Esophagus squamous epithelium (tissue), 4 donors: Measurements from ENCODE around the gene PFKL.

Experiments used
- POLR2A ChIP-seq, 4 donors: fragments of 450-650 bp; IDR thresholded peaks; one replicate each; pipeline ENCODE4 v1.6.1; 2017; ENCODE audit warnings: antibody characterized with exemption in 4 of 4, mild to moderate bottlenecking in 4 of 4, moderate library complexity in 3 of 4
- TF ChIP-seq, protein P1 (sequence below), 6 experiments: fragments of 450-650 bp in 4 of 6; fragments of 200-600 bp in 2 of 6; sonication (generic) in 2 of 6; IDR thresholded peaks; one replicate each; pipeline ENCODE4 v1.5.1; 2016 to 2019; ENCODE audit warnings: antibody characterized with exemption in 6 of 6, mild to moderate bottlenecking in 4 of 6, moderate library complexity in 4 of 6

DNA sequence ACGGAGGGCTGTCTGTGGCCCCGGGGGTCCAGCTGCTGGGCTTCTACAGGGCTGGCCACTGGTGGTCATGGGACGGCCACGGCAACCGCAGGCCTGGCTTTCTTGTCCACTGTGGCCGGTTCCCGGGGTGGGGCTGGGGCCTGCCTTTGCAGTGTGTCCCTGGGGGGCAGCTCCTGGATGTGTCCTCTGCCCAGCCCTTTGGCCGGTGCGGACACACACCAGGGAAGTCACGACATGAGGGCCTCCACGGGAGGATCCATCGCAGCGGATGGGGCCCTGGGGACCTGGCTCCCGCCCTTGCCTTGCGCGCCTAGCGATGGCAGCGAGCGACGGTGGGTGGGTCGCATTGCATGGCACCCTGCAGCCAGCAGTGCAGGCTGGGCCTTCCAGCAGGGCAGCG lies 18.0 kb downstream of the PFKL start:
- TF ChIP-seq, protein P1, sequence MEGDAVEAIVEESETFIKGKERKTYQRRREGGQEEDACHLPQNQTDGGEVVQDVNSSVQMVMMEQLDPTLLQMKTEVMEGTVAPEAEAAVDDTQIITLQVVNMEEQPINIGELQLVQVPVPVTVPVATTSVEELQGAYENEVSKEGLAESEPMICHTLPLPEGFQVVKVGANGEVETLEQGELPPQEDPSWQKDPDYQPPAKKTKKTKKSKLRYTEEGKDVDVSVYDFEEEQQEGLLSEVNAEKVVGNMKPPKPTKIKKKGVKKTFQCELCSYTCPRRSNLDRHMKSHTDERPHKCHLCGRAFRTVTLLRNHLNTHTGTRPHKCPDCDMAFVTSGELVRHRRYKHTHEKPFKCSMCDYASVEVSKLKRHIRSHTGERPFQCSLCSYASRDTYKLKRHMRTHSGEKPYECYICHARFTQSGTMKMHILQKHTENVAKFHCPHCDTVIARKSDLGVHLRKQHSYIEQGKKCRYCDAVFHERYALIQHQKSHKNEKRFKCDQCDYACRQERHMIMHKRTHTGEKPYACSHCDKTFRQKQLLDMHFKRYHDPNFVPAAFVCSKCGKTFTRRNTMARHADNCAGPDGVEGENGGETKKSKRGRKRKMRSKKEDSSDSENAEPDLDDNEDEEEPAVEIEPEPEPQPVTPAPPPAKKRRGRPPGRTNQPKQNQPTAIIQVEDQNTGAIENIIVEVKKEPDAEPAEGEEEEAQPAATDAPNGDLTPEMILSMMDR (IDR thresholded peaks at IDR 0.05), result no peak
- no peak for TF ChIP-seq POLR2A (IDR thresholded peaks at IDR 0.05)
